ENCODE results near the gene RELA.
"Not testable (repeated sequence)": the region's sequence is repeated elsewhere in the genome, so short reads cannot be mapped to it uniquely, and the experiment has no call there.

Gene RELA

DNA sequence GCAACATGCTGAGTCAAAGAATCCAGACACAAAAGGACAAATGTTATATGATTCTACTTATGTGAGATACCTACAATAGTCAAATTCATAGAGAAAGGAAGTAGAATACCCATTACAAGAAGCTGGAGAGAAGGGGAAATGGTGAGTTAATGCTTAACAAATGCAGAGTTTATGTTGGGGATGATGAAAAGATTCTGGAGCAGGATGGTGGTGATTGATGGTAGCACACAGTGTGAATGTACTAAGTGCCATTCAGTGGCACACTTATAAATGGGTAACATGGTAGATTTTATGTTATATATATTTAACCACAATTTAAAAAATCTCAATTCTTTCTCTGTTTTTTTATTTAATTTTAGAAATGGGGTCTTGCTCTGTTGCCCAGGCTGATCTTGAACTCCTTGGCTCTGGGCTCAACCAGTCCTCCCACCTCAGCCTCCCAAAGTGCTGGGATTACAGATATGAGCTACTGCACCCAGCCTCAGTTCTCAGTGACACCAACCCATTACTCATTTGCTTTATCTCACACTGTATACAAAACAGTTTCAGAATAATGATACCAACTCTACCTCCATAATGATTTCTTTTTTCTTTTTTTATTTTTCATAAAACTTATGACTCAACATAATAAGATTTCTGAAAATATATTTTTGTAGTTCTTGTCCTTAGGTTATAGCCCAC lies 9.6 kb upstream of the RELA start:
- in situ Hi-C loops (cut with HindIII; ENCODE audit: low sequenced_read_pairs): no loop called here

- in situ Hi-C loops (cut with HindIII; ENCODE audit: low sequenced_read_pairs): no loop called here
These were observed 1.0 kb upstream of the RELA start for GRCh38 chr11:65663639-65664200.

DNA sequence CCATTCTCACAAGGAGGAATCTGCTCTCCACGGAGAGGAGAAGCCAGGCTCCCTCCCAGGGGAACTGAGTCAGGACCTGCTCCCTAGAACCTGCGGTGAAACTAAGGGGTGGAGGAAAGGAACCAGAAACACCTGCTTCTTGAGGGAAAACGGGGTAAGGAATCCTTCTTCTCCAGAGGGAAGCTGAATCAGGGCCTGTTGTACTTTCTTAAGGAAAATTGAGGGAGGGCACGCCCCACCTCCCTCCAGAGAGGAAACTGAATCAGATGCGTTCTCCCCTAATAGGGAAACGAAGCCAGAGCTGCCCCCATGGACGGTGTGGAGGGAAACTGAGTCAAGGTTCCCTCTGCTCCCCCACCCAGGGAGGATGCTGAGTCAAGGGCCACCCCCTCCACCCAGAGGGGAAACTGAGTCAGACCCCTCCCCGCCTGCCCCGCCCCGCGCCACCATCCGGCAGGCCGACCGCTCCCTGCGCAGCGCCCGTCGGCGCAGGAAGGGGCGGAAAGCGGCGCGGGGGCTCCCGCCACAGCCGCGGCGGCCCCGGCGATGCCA lies 393 bp downstream of the RELA start:
- in situ Hi-C loops (cut with HindIII; ENCODE audit: low sequenced_read_pairs): no loop called here

DNA sequence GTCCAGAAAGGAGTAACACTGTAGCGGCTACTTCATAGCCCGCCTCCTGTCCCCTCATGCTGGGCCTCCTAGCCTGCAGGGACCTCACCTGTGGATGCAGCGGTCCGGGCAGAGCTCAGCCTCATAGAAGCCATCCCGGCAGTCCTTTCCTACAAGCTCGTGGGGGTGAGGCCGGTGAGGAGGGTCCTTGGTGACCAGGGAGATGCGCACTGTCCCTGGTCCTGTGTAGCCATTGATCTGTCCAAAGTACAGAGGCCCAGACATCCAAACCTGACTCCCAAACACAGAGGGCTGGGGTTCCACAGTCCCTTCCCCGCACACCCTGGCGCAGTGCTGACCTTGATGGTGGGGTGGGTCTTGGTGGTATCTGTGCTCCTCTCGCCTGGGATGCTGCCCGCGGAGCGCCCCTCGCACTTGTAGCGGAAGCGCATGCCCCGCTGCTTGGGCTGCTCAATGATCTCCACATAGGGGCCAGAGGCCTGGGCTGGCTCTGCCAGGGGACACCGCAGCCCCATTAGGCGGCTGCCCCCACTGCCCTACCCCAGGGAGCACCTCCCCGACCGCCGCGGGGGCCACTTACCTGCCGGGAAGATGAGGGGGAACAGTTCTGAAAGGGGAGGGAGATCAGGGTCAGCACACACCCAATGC lies 993 bp downstream of the RELA start:
- in situ Hi-C loops (cut with HindIII; ENCODE audit: low sequenced_read_pairs): no loop called here

- in situ Hi-C loops (cut with HindIII; ENCODE audit: low sequenced_read_pairs): not testable (repeated sequence)
These were observed 1.8 kb downstream of the RELA start for GRCh38 chr11:65660908-65661307.

DNA sequence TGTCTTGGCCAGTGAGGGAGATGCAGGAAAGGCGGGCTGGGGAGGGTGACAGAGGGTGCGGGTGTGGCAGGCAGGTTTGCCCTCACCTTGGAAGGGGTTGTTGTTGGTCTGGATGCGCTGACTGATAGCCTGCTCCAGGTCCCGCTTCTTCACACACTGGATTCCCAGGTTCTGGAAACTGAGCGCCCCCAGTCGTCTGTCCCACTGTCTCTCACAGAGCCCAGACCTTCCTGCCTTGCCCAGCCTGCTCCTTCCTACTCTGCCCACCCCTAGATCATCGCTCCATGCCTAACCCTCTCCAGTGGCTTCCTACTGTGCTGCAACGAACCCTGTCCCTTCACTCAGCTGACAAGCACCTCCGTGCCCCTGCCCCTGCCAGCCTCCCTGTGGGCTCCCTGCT lies 2.7 kb downstream of the RELA start:
- in situ Hi-C loops (cut with HindIII; ENCODE audit: low sequenced_read_pairs): no loop called here

GRCh38 chr11:65658174-65659021 lies 4.3 kb downstream of the RELA start:
- in situ Hi-C loops (cut with HindIII; ENCODE audit: low sequenced_read_pairs): no loop called here

DNA sequence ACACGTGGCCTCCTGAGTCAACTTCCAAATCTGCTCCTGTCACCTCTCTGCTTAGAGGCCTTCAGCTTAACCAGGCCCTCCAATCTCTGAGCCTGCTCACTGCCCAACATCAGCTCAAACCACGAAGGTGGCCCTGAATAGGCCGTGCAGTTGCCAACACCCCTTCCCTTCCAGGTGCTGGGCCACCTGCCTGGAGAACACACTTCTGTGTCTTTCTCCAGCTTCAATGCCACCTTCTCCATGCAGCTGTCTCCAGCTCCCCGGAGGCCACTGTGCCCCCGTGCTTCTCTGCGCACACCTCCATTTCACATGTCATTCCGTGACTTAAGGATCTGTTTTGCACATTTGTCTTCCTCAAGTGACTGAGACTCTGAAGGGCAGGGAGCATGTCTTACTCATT lies 5.3 kb downstream of the RELA start:
- in situ Hi-C loops (cut with HindIII; ENCODE audit: low sequenced_read_pairs): no loop called here

DNA sequence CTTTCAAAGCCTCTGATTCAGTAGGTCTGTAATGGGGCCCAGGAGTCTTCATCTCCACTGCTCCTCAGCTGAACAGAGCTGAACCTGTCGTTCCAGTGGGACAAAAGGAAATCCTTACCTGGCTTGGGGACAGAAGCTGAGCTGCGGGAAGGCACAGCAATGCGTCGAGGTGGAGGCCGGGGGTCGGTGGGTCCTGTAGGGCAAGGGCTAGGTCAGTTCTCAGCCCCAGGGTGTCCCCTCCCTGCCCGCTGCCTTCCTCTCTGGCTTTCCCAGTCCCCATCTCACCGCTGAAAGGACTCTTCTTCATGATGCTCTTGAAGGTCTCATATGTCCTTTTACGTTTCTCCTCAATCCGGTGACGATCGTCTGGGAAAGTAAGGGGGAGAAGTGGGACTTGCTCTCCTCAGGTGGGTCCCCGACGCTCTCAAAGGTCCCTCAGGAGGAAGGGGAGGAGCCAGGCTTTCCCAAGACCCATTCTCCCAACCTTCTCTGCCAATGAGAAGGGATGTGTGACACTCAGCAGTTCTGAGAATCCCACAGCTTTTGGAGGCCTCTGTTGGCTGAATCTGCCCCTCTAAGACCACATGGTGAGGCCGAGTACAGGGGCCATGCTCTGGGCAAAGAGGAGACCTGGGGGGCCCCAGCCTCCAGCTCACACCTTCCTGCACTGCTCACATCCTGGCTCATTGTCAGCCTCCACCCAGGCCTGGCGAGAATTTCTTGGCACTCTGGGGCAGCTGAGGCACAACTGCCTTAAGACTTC lies 7.0 kb downstream of the RELA start:
- in situ Hi-C loops (cut with HindIII; ENCODE audit: low sequenced_read_pairs): no loop called here

GRCh38 chr11:65654375-65655349 lies 8.1 kb downstream of the RELA start:
- in situ Hi-C loops (cut with HindIII; ENCODE audit: low sequenced_read_pairs): no loop called here

DNA sequence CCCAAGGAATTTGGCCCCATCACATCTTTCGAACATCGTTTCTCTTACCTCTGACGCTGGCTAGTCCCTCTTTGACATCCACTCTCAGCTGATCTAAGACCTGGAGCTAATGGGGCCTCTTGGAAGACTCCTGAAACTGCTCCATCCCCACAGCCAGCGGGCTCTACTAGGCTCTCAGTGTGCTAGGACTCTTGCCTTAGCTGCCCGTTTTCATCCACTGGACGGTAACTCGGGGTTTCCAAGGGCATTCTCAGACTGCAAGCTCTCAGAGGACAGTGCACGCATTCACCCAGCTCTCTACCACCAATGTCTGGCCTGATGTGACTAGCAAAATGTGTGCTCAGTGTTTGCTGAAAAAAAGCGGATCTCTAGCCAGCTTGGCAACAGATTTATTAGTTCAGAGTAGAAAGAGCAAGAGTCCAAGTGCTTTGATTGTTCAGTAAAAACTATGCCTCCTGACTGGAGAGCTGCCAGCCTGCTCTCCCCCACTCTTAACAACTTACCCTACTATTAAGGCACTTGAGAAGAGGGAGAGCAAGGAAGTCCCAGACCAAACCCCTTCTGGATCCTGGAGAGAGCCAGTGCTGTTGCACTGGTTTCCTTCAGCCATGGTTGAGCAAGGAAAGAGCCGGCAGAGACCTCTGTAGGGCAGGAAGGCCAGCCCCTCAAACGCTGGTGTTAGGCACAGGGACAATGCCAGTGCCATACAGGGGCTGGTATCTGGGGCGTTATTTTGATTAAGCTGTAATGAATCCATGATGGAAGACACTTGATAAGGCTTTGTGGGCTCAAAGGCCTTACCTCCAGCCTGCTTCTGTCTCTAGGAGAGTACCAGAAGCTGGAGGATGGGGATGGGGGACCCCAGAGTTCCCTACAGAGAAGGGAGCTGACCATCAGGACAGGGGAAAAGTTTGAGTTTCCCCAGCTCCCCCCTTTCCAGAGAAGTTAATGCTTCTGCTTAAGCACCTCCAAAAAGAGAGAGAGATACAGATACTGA lies 9.2 kb downstream of the RELA start:
- in situ Hi-C loops (cut with HindIII; ENCODE audit: low sequenced_read_pairs): no loop called here

DNA sequence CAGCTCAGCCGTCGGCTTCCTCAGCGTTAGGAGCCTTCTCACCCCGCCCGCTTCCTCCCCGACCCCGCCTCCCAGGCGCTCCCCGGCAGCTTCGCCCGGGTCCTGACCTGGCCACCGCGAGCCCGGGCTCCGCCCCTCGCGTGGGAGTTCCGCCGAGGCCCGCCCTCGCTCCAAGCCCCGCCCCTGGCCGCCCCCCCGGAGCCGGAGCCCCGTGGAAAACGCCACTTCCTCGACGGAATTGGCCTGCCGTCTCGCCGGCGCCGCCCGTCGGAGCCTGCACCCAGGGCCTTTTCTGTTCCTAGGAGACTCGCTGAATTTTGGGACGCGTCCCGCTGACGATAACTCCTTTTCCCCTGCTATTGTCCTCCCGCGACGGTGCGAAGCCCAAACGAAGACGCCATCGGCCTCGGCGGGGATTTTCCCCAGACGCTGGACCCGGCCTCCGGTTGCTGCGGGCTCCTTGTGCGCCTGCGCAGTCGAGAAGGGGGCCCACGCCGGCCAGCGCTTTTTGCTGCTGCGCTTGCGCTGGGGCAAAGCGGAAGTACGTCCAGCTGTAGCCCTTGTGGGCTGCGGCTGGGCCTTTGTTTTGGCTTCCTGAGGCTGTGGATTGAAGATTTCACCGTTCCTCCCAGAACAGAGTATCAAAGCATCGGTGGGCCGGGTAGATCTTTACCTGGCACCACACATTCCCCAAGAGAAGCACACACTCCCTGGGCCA lies 10.0 kb downstream of the RELA start:
- in situ Hi-C loops (cut with HindIII; ENCODE audit: low sequenced_read_pairs): no loop called here

DNA sequence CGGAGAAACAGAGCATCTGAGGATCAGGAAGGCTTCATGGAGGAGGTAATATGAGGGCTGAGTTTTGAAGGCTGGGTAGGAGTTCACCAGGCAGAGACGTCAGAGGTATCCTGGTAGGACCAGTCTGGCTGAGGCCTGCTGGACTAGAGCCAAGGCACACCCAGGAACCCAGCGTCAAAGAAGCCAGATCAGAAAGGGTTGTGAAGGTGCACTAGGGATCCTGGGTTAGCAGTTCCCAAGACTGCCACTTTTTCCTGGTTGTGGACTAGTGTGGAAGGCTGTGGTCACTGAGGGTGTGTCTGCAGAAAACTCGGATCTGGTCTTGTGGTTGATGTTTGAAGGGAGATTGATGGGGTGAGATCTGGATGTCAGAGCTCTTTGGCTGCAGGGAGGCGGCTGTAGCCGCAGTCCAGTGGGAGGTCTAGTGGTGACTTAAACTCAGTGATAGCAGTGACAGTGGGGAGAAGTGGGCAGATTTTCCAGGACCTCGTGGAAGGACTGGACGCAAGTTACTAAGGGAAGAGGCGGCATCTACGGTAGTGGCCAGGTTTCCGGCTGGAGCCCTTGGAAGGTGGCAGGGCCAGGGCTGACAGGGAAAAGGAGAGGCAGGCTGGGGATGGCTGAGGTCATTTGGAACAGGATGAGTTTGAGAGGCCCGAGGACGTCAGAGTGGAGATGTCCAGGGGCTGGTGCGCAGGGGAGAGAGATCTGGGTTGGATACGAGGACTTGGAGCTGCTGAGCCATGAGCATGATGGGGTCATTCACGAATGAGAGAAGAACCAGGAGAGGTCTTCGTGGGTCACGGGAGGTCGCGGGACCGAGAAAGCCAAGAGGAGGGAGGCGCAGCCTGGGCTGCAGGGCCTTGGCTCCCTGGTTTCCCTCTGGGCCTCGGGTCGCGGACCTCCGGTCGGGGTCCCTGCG lies 10.9 kb downstream of the RELA start:
- in situ Hi-C loops (cut with HindIII; ENCODE audit: low sequenced_read_pairs): no loop called here

DNA sequence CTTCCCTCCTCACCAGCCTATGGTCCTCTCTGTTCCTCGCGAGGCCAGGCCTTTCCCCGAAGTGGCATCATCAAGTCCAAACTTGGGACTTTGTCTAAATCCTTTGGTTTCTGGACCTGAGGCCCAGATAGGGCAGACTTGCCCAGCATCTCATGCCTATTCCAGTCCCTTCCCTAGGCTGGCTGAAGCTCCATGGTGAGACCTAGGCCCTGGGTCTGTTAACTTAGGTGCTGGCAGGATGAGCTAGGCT lies 11.5 kb downstream of the RELA start:
- in situ Hi-C loops (cut with HindIII; ENCODE audit: low sequenced_read_pairs): no loop called here

DNA sequence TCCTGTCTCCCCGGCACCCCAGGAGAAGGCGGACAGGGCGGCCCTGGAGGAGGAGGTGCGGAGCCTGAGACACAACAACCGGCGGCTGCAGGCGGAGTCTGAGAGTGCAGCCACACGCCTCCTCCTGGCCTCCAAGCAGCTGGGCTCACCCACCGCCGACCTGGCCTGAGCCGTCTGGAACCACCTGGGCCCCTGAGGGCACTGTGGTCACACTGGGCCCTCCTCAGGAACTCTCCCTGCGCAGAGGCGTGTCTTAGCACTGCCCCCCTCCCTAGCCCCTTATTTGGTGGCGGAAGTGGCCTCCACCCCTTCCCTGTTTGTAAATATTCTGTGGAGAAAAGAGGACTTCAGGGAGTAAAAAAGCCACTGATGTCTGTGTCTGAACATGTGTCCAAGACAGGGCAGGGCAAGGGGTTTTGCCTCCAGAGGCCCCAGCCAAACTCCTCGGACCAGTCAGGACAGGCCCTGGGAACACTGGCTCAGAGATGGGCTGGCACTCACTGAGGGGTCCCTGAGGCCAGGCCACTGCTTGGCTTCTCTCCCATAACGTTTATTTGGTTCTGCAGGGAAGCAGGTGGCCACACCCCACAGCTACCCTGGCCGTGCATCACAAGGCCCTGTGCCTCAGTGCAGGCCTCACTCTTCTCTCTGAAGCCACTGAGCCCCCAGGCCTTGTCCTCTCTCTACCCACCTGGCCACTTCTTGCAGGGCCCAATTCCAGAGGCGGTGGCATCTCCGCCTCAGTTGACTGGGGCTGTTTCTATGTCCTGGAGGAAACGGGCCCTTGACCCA lies 12.0 kb downstream of the RELA start:
- in situ Hi-C loops (cut with HindIII; ENCODE audit: low sequenced_read_pairs): no loop called here
